ENCODE data around the gene ZNF2.
"Not testable (repeated sequence)": the region's sequence is repeated elsewhere in the genome, so short reads cannot be mapped to it uniquely, and the experiment has no call there.

ZNF2 gene

DNA sequence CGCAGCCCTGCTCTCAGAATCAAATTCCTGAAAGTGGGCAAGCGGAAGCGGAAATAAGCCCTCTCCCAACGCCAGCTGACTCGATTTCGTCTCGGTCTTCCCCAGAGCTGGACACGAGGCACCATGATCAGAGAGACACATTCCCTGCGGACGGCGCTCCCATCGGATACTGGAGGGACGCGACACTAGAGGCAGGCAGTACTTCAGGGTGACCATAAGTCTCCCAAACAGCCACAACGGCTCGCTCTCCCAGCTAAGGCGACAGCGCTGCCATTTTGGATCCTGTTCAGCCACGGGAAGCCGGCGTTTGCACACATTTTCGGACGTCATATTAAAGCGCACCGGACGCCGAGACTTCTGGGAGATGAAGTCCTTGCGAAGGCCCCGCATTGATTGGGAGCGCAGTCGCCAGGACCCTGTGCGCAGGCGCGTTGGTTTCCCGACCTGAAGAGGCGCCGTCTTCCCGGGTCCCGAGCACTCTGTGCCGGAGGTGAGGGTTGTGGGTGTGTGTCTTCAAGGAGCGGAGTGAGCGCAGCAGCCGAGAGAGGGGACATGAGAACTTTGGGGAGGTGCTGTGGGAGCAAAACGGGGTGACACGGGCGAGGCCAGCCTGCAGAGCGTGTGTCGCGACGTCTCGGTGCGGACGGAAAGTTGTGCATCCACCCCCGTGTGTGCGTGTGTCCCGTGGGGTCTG lies at the start of gene ZNF2:
ZNF2 (plus strand) TSS at position 439 of the 694 bp plus-strand sequence. CDS start 10,418 bp downstream, outside the sequence.
- intact Hi-C loops (cut with DNase I), result loop anchor here (1.0 kb wide), 1 partner anchor 42 kb away; the partner anchor contains the start of gene ZNF892
- DNase-seq, result peak; percentile 97 to 100 (median 99)

DNA sequence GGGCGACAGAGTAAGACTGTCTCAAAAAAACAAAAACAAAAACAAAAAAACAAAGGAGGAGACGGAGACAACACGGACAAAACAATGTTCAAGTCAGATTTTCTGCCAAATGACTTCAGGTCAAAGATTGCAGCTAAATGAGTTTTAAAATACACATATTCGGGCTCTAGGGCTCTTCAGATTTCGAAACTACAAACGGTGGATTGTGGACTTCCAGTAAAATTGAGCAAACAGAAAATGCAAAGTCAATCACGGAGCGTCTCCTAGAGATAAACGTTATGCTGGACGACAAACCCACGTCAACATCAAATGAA lies 44.6 kb upstream of the ZNF2 start:
- no peak for DNase-seq

GRCh38 chr2:95121407-95122196 lies 44.0 kb upstream of the ZNF2 start, which contains the start of gene MRPS5:
MRPS5 (minus strand) TSS chr2:95121808; CDS start chr2:95121791, 17 bp downstream.
- intact Hi-C loops (cut with DNase I), result no loop called here
- DNase-seq, result peak; percentile 75 to 98 (median 86)

More for the DNA sequence above, 44.6 kb upstream of the ZNF2 start:
- intact Hi-C loops (cut with DNase I), result no loop called here

- intact Hi-C loops (cut with DNase I), result no loop called here
- no peak for DNase-seq
Measured at GRCh38 chr2:95122197-95122551, 43.4 kb upstream of the ZNF2 start.

DNA sequence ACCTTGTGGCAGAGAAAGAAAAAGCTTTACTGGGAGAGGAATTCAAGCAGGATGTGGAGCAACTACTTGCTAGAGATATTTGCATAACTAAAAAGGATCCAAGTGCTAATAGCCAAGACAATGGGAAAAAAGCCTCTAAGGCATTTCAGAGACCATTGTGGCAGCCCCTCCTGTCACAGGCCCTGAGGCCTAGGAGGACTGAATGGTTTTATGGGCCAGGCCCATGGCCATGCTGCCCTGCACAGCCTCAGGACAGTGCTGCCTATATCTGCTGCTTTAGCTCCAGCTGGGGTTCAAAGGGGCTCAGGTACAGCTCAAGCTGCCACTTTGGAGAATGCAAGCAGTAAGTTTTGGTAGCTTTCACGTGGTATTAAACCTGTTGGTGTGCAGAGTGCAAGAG lies 26.9 kb upstream of the ZNF2 start:
- DNase-seq, result no peak
- intact Hi-C loops (cut with DNase I), result no loop called here

DNA sequence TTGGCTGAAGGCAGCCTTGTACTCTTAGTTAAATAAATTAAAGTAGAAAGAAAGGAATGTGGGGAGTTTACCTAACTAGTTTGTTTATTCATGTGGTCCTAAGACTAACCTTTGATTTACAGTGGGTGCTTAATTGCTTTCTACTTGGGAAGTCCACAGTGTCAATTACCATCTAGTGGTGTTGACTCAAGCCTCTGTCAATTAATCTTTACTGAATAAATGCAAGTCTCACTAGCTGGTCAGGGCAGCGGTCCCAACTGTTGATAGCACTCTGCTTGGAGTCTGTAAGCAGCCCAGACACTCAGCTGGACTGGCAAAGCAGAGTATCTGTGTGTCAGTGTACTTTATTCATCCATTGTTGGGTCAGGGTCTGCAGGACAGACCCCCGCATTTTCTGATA lies 21.8 kb upstream of the ZNF2 start:
- no peak for DNase-seq
- intact Hi-C loops (cut with DNase I), result no loop called here

GRCh38 chr2:95149397-95149984 lies 16.1 kb upstream of the ZNF2 start:
- DNase-seq, result no peak
- intact Hi-C loops (cut with DNase I), result no loop called here

- intact Hi-C loops (cut with DNase I), result loop anchor here (5.0 kb wide), 1 partner anchor 41 kb away; no protein-coding TSS in a partner anchor
- DNase-seq, result no peak
Measured at GRCh38 chr2:95158441-95158840, 7.2 kb upstream of the ZNF2 start.

DNA sequence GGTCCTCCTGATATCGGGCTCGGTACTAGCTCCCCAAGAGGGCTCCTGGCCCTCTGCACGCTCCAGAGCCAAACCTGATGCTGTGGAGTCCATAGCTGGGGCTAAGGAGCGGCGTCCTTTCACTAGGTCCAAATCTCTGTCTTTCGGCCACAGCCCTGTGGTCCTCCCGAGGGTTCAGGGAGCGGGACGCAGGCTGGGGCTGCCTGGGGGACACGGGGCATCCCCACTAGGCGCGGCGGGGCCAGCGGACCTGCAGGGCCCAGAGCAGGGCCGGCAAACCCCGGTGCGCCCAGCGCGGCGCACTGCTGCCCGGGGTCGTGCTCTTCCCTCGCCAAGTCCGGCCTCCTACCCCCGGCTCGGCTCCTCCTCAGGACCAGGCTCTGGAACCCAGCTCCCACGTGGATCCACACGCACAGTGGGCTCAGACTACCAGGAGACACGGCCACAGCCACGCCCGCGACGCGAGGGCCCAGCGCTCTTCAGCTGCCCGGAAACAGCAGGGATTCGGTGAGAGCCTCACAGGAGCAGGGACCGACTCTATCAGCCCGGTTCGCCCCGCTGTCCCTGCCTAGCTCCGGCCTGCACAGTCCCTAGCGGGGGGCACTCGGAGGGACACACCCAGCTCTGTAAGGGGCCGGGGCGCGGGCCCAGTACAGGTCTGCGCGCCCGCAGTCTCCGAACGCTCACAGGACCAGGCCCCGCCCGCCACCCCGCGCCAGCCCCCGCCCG lies 6.6 kb upstream of the ZNF2 start:
- peak in 9 of 10 donors; percentile 37 to 92 (median 52) for DNase-seq
- intact Hi-C loops (cut with DNase I), result loop anchor here (5.0 kb wide), 1 partner anchor 42 kb away; no protein-coding TSS in a partner anchor

- intact Hi-C loops (cut with DNase I), result loop anchor here (5.0 kb wide), 1 partner anchor 43 kb away; no protein-coding TSS in a partner anchor
- peak; percentile 68 to 97 (median 76) for DNase-seq
Measured at GRCh38 chr2:95159690-95160449, 5.7 kb upstream of the ZNF2 start, which contains the start of gene ZNF514. ZNF514 (minus strand) TSS chr2:95159848; CDS start chr2:95153253, 6,595 bp downstream.

DNA sequence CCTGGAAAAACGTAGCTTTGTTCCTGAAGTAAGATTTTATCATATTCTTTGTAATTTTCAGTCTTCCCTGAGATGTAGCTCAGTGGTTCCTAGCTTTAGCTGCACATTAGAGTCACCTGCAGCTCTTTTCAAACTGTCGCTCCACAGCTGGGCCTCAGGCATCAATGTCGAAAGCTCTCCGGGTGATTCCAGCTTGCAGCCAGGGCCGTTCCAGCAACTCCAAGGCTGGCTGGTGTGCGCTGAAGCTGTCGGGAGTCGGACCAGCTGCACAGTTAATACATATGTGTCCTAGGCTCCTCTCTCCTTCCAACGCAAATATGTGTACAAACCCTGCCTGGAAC lies 609 bp upstream of the ZNF2 start:
- no peak for DNase-seq
- intact Hi-C loops (cut with DNase I), result loop anchor here (1.0 kb wide), 1 partner anchor 42 kb away; the partner anchor contains the start of gene ZNF892

DNA sequence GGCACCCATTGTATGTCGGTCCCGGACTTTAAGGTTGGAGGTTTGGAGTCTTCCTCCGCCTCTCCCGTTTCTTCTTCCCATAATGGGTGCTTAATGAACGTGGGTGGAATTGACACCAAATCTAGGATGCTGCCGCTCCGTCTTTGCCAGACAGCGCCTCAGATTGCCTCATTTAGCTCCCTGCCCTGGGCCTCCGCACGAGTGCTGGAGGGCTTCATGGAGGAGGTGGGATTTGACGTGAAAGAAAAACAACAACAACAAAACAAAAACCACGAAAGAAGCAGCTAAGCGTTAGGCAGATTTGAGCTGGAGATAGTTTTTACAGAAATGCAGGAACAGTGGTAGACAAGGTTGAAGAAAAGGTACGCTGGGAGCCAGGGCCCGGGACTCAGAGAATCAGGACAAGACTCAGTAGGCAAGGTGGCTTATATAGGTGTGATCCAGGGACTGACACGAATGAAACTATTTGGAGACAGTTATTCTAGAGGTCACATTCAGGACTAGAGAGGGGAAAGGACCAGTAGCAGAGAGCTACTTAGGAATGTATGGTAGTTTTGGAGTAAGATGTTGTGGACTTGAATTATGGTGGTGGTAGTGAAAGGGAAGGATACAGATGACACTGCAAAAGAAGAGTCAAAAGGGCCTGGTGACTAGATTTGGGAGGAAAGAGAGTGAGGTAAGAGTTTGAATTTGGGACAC lies 605 bp downstream of the ZNF2 start:
- intact Hi-C loops (cut with DNase I), result no loop called here
- DNase-seq, result no peak

DNA sequence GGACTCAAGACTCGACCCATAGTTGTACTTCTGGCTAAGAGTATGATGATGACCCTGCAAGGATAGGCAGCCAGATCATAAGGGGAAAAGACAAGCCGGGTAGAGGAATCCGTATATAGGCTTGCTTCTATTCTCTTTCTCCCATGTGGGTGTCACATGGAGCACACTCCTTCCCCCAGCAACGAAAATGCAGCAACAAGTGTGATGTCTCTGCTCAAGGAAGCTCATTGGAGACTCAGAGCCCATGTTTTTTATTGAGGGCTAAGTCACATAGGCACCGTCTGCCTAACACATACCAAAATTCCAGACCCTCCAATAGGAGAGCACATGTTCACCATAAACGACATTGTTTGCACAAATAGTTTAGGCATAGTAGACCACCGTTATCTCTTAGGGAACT lies 6.3 kb downstream of the ZNF2 start:
- intact Hi-C loops (cut with DNase I), result no loop called here
- no peak for DNase-seq

DNA sequence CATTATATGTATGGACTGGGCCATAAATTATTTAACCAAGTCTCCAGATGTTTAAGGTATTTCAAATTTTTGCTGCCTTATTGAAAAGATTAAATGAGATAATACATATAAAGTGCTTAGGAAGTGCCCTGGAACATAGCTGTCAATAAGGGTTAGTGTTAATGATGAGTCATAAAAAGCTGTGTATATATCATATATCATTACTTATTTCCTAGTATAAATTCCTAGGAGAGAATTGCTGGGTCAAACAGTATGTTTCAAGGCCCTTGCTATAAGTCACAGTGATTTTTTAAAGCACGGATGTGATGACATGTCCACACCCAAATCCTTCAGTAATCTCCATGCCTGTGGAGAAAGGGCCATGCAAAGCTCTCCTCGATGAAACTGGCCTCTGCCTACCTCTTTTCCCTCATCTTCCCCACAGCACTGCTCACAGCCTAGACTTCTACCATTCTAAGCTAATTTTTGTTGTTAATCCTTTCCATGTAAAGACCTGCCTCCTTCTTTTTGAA lies 8.5 kb downstream of the ZNF2 start:
- intact Hi-C loops (cut with DNase I), result no loop called here
- DNase-seq, result no peak

- intact Hi-C loops (cut with DNase I), result no loop called here
- no peak for DNase-seq
Measured at GRCh38 chr2:95179451-95179850, 13.8 kb downstream of the ZNF2 start.

DNA sequence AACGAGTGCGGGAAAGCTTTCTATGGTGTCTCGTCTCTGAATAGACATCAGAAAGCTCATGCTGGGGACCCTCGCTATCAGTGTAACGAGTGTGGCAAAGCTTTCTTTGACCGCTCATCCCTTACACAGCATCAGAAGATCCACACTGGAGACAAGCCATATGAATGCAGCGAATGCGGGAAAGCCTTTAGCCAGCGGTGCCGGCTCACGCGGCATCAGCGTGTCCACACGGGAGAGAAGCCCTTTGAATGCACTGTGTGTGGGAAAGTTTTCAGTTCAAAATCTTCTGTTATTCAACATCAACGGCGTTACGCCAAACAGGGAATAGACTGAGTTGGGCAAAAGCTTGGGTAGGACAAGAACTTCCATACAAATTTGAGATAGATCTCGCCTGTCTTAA lies 16.2 kb downstream of the ZNF2 start:
- intact Hi-C loops (cut with DNase I), result no loop called here

DNA sequence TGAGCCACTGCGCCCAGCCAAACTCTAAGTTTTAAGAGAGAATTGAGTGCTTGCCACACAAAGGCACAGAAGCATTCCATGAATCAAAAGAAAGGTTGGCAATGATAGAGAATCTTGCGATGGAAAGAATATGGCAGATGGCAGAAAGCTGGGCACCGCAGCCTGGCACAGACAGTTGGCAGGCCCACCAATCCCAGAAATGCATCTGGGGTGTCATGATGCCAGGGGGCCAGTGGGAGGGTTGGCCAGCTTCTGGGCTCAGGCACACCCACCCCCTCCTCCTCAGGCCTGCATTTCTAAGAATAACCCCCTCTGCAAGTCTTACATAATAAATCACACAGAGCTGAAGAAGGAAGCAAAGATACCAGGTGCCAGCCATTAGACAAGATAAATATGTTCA lies 19.6 kb downstream of the ZNF2 start:
- peak in 8 of 10 donors; percentile 33 to 93 (median 61) for DNase-seq
- intact Hi-C loops (cut with DNase I), result no loop called here

More for the DNA sequence above, 16.2 kb downstream of the ZNF2 start:
- no peak for DNase-seq

- no peak for DNase-seq
- intact Hi-C loops (cut with DNase I), result no loop called here
Measured at GRCh38 chr2:95185973-95186372, 20.4 kb downstream of the ZNF2 start.

DNA sequence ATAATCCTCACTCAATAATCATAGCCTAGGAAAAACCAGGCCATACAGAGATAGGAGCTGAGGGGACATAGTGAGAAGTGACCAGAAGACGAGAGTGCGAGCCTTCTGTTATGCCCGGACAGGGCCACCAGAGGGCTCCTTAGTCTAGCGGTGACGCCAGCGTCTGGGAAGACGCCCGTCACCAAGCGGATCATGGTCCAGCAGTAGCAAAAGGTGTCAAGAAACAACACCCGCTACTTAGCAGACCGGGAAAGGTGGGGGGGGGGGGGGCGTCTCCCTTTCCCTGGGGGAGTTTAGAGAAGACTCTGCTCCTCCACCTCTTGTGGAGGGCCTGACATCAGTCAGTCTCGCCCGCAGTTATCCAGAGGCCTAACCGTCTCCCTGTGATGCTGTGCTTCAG lies 27.3 kb downstream of the ZNF2 start:
- intact Hi-C loops (cut with DNase I), result not testable (repeated sequence)
- DNase-seq, result peak; percentile 34 to 97 (median 78)

All from posterior cingulate gyrus (tissue), 11 donors.